ENCODE measurements around the gene ACTRT3. TPM values are rescaled to one million over a fixed set of nuclear protein-coding genes. Genes with fewer than 3 reads are reported as not detected.

The ACTRT3 gene
- total and polyA plus RNA-seq, 2 of the 13 experiments (the other 11 are each of a cell fraction or from before 2014, with no cell fraction given) = 0.42 to 0.97 TPM

DNA sequence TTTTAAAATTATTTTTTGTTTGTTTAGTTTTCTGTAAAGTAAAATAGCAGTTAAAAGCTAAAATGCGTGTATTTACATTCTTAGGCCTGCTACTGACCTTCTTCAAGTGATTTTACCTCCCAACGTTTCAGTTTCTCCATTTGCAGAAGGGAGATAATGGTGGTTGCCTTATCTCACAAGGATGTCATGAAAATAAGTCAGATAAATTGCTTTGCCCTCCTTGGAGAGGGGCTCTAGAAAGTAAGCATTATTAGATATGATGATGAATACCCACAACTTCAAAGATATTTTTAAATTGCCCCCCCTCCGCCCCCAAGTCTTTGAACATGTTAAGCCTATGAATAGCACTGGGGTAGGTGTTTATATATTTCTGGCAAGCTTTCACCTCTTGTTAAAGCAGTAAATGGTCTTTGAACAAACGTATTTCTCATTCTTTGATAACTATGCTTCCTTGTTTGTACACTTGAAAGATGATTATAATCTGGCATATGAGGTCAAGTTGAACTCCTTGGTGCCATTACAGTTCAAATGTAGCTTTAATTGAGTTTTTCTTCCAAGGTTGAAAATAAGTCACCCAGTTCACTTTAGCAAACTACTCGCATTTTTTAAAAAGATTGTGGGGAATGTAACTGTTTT, 10.9 kb downstream of the ACTRT3 start:
- WGBS (ENCODE audit: low lambda C conversion rate) = 24% methylated on average over 5 of the region's 5 CpGs
- intact Hi-C loops (cut with micrococcal nuclease; ENCODE audit: unreplicated experiment) = no loop called here
- POLR2A ChIA-PET = no interaction called here

More for the DNA sequence above, 10.9 kb downstream of the ACTRT3 start:
- H3K4me1 ChIP-seq (ENCODE audit: insufficient read depth, low read length) = peaks cover 20% of the 10 kb centered on the region
- no peak overlapping the region for H3K9ac ChIP-seq (ENCODE audit: insufficient read depth, low read depth, low read length)
- H3K4me2 ChIP-seq (ENCODE audit: low read depth, low read length) = no peak overlapping the region
- H3K27me3 ChIP-seq (ENCODE audit: control insufficient read depth in 1 of 2, insufficient read depth in 2 of 2, low read length in 2 of 2) = 0 out of 5 replicates have a peak, but pooled peaks cover 0 to 4% of the 10 kb centered on the region in 2 experiments
- FAIRE-seq (no peak), DNase-seq (ENCODE audit: low spot score) (no peak), ATAC-seq (no peak)
- TF ChIP-seq ZNF768 (CRISPR knock-in tag; IDR thresholded peaks at IDR 0.05) (no peak), ZNF207 (IDR thresholded peaks at IDR 0.05; ENCODE audit: borderline replicate concordance) (no peak), ADNP (CRISPR knock-in tag; IDR thresholded peaks at IDR 0.05) (no peak), ZNF792 (CRISPR knock-in tag; IDR thresholded peaks at IDR 0.05) (no peak), ZNF672 (CRISPR knock-in tag; IDR thresholded peaks at IDR 0.05) (no peak), HES4 (CRISPR knock-in tag; IDR thresholded peaks at IDR 0.05; ENCODE audit: borderline replicate concordance) (no peak), HOXA7 (CRISPR knock-in tag; IDR thresholded peaks at IDR 0.05) (no peak), ELF4 (CRISPR knock-in tag; IDR thresholded peaks at IDR 0.05; ENCODE audit: borderline replicate concordance) (no peak)
- TF ChIP-seq, protein P1, sequence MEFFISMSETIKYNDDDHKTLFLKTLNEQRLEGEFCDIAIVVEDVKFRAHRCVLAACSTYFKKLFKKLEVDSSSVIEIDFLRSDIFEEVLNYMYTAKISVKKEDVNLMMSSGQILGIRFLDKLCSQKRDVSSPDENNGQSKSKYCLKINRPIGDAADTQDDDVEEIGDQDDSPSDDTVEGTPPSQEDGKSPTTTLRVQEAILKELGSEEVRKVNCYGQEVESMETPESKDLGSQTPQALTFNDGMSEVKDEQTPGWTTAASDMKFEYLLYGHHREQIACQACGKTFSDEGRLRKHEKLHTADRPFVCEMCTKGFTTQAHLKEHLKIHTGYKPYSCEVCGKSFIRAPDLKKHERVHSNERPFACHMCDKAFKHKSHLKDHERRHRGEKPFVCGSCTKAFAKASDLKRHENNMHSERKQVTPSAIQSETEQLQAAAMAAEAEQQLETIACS (CRISPR knock-in tag; IDR thresholded peaks at IDR 0.05) = no peak
- TF ChIP-seq, protein P2, sequence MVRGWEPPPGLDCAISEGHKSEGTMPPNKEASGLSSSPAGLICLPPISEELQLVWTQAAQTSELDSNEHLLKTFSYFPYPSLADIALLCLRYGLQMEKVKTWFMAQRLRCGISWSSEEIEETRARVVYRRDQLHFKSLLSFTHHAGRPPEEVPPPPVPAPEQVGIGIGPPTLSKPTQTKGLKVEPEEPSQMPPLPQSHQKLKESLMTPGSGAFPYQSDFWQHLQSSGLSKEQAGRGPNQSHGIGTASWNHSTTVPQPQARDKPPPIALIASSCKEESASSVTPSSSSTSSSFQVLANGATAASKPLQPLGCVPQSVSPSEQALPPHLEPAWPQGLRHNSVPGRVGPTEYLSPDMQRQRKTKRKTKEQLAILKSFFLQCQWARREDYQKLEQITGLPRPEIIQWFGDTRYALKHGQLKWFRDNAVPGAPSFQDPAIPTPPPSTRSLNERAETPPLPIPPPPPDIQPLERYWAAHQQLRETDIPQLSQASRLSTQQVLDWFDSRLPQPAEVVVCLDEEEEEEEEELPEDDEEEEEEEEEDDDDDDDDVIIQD (CRISPR knock-in tag; IDR thresholded peaks at IDR 0.05; ENCODE audit: low read depth) = no peak
- TF ChIP-seq, protein P3, sequence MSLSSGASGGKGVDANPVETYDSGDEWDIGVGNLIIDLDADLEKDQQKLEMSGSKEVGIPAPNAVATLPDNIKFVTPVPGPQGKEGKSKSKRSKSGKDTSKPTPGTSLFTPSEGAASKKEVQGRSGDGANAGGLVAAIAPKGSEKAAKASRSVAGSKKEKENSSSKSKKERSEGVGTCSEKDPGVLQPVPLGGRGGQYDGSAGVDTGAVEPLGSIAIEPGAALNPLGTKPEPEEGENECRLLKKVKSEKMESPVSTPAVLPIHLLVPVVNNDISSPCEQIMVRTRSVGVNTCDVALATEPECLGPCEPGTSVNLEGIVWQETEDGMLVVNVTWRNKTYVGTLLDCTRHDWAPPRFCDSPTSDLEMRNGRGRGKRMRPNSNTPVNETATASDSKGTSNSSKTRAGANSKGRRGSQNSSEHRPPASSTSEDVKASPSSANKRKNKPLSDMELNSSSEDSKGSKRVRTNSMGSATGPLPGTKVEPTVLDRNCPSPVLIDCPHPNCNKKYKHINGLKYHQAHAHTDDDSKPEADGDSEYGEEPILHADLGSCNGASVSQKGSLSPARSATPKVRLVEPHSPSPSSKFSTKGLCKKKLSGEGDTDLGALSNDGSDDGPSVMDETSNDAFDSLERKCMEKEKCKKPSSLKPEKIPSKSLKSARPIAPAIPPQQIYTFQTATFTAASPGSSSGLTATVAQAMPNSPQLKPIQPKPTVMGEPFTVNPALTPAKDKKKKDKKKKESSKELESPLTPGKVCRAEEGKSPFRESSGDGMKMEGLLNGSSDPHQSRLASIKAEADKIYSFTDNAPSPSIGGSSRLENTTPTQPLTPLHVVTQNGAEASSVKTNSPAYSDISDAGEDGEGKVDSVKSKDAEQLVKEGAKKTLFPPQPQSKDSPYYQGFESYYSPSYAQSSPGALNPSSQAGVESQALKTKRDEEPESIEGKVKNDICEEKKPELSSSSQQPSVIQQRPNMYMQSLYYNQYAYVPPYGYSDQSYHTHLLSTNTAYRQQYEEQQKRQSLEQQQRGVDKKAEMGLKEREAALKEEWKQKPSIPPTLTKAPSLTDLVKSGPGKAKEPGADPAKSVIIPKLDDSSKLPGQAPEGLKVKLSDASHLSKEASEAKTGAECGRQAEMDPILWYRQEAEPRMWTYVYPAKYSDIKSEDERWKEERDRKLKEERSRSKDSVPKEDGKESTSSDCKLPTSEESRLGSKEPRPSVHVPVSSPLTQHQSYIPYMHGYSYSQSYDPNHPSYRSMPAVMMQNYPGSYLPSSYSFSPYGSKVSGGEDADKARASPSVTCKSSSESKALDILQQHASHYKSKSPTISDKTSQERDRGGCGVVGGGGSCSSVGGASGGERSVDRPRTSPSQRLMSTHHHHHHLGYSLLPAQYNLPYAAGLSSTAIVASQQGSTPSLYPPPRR (CRISPR knock-in tag; IDR thresholded peaks at IDR 0.05; ENCODE audit: borderline replicate concordance) = no peak
- TF ChIP-seq, protein P4, sequence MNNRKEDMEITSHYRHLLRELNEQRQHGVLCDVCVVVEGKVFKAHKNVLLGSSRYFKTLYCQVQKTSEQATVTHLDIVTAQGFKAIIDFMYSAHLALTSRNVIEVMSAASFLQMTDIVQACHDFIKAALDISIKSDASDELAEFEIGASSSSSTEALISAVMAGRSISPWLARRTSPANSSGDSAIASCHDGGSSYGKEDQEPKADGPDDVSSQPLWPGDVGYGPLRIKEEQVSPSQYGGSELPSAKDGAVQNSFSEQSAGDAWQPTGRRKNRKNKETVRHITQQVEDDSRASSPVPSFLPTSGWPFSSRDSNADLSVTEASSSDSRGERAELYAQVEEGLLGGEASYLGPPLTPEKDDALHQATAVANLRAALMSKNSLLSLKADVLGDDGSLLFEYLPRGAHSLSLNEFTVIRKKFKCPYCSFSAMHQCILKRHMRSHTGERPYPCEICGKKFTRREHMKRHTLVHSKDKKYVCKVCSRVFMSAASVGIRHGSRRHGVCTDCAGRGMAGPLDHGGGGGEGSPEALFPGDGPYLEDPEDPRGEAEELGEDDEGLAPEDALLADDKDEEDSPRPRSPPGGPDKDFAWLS (CRISPR knock-in tag; IDR thresholded peaks at IDR 0.05; ENCODE audit: borderline replicate concordance) = no peak
- no peak overlapping the region for H3K4me3 ChIP-seq (replicated peaks in 1 of 3; ENCODE audit: insufficient read depth in 1 of 3, low read depth in 2 of 3, low read length in 3 of 3)
- CTCF ChIA-PET (ENCODE audit: low intra/inter-chr PET ratio, low total read pairs) = no interaction called here
- no peaks in the 10 kb centered on the region for H3K9me3 ChIP-seq (ENCODE audit: low read length)
- H2AFZ ChIP-seq (ENCODE audit: low read length) = no peak overlapping the region
- H4K20me1 ChIP-seq (ENCODE audit: insufficient read depth, low read length) = no peaks in the 10 kb centered on the region
- no TSS peak for BruUV-seq (replicated peaks)
- H3K27ac ChIP-seq (ENCODE audit: extremely low read length, insufficient read depth, low read length) = no peak overlapping the region
- in situ Hi-C loops (cut with HindIII; ENCODE audit: extremely low pct_ligation_motif_present, low pct_unique_long_range_greater_than_20kb) = no loop called here
- H3K36me3 ChIP-seq (replicated peaks in 1 of 2; ENCODE audit: control insufficient read depth in 1 of 2, insufficient read depth in 2 of 2, low read length in 2 of 2) = no peaks in the 10 kb centered on the region
- H3K79me2 ChIP-seq (ENCODE audit: insufficient read depth, low read length) = no peaks in the 10 kb centered on the region
